ENCODE results near the gene BEST3.

GRCh38 chr12:69688471-69689427, 10.4 kb downstream of the BEST3 start:
- TF ChIP-seq CTCF (conservative IDR thresholded peaks at IDR 0.05 in 1 of 2, IDR thresholded peaks at IDR 0.05 in 1 of 2; ENCODE audit: low read depth in 1 of 2, low read length in 2 of 2) (no peak), EZH2 (IDR thresholded peaks at IDR 0.05; ENCODE audit: low read length, missing control alignments) (no peak)

Data from fibroblast of lung (primary cell).